IPS-18a (cell line): ENCODE data around the gene LCN10.
"Not testable (repeated sequence)": the region's sequence is repeated elsewhere in the genome, so short reads cannot be mapped to it uniquely, and the experiment has no call there.

Source experiments
- H3K27ac ChIP-seq: one replicate; pipeline ENCODE4 v1.5.1; 2013; ENCODE audit warnings: low read length
- H3K27me3 ChIP-seq: one replicate; pipeline ENCODE4 v1.6.1; 2013; ENCODE audit warnings: mild to moderate bottlenecking, low read length; ENCODE audit not compliant: control insufficient read depth, insufficient read depth
- H3K36me3 ChIP-seq: one replicate; pipeline ENCODE4 v1.6.1; 2013; ENCODE audit warnings: low read depth, low read length; ENCODE audit not compliant: control insufficient read depth
- H3K4me1 ChIP-seq: one replicate; pipeline ENCODE4 v1.6.1; 2013; ENCODE audit warnings: low read depth, low read length; ENCODE audit not compliant: control insufficient read depth
- H3K4me3 ChIP-seq: one replicate; pipeline ENCODE4 v1.5.1; 2013; ENCODE audit warnings: low read length
- H3K9ac ChIP-seq: one replicate; pipeline ENCODE4 v1.6.1; 2013; ENCODE audit warnings: mild to moderate bottlenecking, low read length, moderate library complexity
- H3K9me3 ChIP-seq: one replicate; pipeline ENCODE4 v1.6.1; 2013; ENCODE audit warnings: low read depth, low read length; ENCODE audit not compliant: control insufficient read depth

LCN10 gene

DNA sequence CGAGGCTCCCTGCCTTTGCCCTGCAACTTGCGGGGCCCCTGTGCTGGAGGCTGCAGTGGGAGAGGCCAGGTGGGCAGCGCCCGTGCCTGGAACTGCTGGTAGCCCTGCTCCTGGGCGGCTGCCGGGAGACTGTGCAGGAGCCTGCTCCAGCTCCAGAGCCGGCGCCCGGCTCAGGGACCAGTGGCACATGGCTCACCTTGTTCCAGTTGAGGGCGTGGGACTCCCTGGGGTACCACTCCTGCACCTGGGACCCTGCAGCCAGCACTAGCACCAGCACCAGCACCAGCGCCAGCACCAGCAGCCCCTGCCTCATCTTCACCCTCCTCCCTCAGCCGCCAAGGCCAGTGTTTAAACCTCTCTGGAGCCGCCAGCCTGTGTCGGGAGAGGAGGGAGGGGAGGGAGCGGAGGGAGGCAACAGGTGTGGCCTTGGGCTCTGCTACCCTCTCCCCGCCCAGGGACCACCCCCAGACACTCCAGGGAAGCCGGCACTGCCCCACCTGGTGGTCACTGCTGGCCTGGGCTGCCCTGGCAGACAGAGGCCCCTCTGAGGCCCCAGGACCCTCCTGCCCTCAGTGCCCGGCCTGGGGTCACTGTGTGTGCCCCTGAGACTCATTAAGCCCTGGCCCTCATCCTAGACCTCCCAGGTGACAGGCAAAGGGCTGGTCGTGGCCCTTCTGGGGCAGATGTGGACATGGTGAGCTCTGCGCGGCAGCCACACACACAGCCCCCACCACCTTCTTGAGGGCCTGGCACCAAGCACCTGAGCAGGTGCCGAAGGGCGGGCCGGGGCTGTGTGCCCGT, at the start of gene LCN10:
LCN10 (minus strand) TSS at position 350 of the 801 bp plus-strand sequence; CDS start at position 313, 37 bp downstream.
- H3K4me1 ChIP-seq = no peaks in the 10 kb centered on the region
- H3K9ac ChIP-seq = no peak within 1 kb of the TSS
- no peaks in the 10 kb centered on the region for H3K36me3 ChIP-seq
- H3K9me3 ChIP-seq = no peaks in the 10 kb centered on the region
- no peaks in the 10 kb centered on the region for H3K27me3 ChIP-seq
- H3K4me3 ChIP-seq = no peak within 1 kb of the TSS
- no peak within 1 kb of the TSS for H3K27ac ChIP-seq

- Histone ChIP-seq H3K4me1 (peaks cover 4% of the 10 kb centered on the region), H3K36me3 (no peaks in the 10 kb centered on the region), H3K27ac (no peak overlapping the region), H3K9ac (peak overlapping the region; percentile 57), H3K27me3 (no peaks in the 10 kb centered on the region), H3K9me3 (no peaks in the 10 kb centered on the region), H3K4me3 (peak overlapping the region; percentile 79)
Measured at GRCh38 chr9:136791516-136792276, 49.0 kb upstream of the LCN10 start.

GRCh38 chr9:136790640-136791515, 48.1 kb upstream of the LCN10 start, which contains the start of gene TMEM141:
TSS of gene TMEM141 (plus strand) at chr9:136791344. CDS start at chr9:136791371, 27 bp downstream.
- Histone ChIP-seq H3K4me1 (peaks cover 4% of the 10 kb centered on the region), H3K9me3 (no peaks in the 10 kb centered on the region), H3K36me3 (no peaks in the 10 kb centered on the region), H3K4me3 (peak within 1 kb of the TSS; percentile 79), H3K27ac (no peak within 1 kb of the TSS), H3K27me3 (no peaks in the 10 kb centered on the region), H3K9ac (peak within 1 kb of the TSS; percentile 57)

DNA sequence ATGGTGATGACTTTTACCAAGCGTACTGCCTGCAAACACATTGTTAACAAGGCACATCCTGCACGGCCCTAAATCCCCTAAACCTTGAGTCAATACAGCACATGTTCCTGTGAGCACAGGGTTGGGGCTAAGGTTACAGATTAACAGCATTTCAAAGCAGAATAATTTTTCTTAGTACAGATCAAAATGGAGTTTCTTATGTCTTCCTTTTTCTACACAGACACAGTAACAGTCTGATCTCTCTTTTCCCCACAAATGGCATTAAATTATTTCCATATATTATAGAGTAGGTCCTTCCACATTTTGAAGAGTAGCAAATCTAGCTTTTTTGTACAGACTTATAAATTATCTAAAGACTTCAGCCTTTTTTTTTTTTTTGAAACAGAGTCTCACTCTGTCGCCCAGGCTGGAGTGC, 46.8 kb upstream of the LCN10 start:
- H3K4me1 ChIP-seq = peaks cover 4% of the 10 kb centered on the region
- H3K9me3 ChIP-seq = no peaks in the 10 kb centered on the region
- H3K9ac ChIP-seq = no peak overlapping the region
- H3K27me3 ChIP-seq = no peaks in the 10 kb centered on the region
- no peaks in the 10 kb centered on the region for H3K36me3 ChIP-seq
- no peak overlapping the region for H3K27ac ChIP-seq
- no peak overlapping the region for H3K4me3 ChIP-seq

DNA sequence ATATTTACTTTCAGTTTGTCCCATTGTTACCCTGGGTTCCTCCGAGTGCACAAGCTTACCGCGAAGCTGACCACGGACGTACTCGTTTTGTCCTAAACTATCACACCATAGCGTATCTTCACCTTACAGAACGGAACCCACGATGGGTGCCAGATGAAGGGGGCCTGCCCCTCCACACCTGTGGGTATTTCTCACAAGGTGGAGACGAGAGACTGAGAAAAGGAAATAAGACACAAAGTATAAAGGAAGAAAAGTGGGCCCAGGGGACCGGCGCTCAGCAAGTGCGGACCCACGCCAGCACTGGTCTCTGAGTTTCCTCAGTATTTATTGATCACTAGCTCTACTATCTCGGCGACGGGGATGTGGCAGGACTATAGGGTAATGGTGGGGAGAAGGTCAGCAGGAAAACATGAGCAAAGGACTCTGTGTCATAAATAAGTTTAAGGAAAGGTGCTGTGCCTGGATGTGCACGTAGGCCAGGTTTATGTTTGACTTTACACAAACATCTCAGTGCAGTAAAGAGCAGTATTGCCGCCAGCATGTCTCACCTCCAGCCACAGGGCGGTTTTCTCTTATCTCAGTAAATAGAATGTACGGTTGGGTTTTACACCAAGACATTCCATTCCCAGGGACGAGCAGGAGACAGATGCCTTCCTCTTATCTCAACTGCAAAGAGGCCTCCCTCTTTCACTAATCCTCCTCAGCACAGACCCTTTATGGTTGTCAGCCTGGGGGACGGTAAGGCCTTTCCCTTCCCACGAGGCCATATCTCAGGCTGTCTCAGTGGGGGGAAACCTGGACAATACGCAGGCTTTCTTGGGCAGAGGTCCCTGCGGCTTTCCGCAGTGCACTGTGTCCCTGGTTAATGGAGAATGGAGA, 46.1 kb upstream of the LCN10 start:
- H3K27me3 ChIP-seq, H3K36me3 ChIP-seq, H3K9me3 ChIP-seq, H3K4me3 ChIP-seq, H3K9ac ChIP-seq, H3K4me1 ChIP-seq, H3K27ac ChIP-seq: not testable (repeated sequence)

DNA sequence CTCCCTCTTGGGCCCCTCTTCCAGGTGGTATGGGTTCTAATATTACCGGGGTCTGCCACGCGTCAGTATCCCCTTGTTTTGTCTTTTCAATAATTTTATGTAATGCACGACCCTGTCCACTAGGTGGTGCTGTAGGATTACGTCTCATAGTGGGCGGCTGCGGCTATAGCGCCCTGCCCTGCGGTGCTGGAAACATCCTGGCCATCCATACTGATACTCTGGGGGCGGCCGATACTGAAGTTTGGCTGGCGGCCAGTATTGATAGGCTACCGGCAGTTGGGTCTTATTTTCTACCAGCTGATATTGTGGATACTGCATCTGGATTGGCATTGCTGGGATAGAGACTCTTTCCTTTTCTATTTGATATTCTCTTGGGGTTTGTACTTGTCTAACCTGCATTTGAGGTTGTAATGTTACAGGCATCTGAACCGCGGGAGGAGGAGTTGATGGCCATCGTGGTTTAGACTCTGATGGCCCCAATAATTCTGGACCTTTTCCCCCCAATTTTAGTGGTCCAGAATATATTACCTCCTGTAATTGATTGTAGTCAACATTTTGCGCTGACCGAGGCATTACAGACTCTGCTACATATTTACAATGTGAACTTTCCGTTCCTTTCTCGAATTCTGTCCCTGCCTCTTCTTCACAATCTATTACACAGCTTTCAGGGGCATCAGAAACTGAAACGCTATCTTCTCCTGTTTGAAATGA, 45.1 kb upstream of the LCN10 start:
- H3K4me1 ChIP-seq = peaks cover 4% of the 10 kb centered on the region
- H3K27ac ChIP-seq = no peak overlapping the region
- no peaks in the 10 kb centered on the region for H3K9me3 ChIP-seq
- H3K4me3 ChIP-seq = no peak overlapping the region
- H3K36me3 ChIP-seq = no peaks in the 10 kb centered on the region
- no peaks in the 10 kb centered on the region for H3K27me3 ChIP-seq
- H3K9ac ChIP-seq = no peak overlapping the region

DNA sequence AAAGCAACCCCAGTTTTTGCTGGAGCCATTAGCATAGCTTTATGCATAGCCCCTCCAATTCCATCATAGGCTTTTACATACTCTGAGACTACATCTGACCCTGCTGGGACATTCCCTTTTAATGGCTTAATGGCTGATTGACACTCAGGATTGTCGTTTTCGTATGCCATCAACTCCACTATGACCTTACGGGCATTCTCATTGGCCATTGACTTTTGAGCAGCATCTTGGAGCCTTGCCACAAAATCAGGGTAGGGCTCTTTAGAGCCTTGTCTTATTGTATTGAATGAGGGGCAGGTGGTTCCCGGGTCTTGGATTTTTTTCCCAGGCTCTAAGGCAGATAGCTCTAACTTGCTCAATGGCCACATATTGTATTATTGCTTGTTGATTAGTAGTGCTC, 44.2 kb upstream of the LCN10 start:
- not testable (repeated sequence) for H3K27me3 ChIP-seq, H3K9ac ChIP-seq

GRCh38 chr9:136786451-136786850, 43.7 kb upstream of the LCN10 start:
- no peak overlapping the region for H3K27ac ChIP-seq
- H3K9ac ChIP-seq = no peak overlapping the region
- no peak overlapping the region for H3K4me3 ChIP-seq
- peaks cover 4% of the 10 kb centered on the region for H3K4me1 ChIP-seq
- no peaks in the 10 kb centered on the region for H3K36me3 ChIP-seq
- H3K9me3 ChIP-seq = no peaks in the 10 kb centered on the region
- H3K27me3 ChIP-seq = no peaks in the 10 kb centered on the region

More for the DNA sequence above, 44.2 kb upstream of the LCN10 start:
- H3K4me3 ChIP-seq, H3K27ac ChIP-seq, H3K4me1 ChIP-seq, H3K36me3 ChIP-seq, H3K9me3 ChIP-seq: not testable (repeated sequence)

- not testable (repeated sequence) for H3K9ac ChIP-seq, H3K9me3 ChIP-seq, H3K4me1 ChIP-seq, H3K27ac ChIP-seq, H3K27me3 ChIP-seq, H3K36me3 ChIP-seq, H3K4me3 ChIP-seq
Measured at GRCh38 chr9:136785565-136786355, 43.0 kb upstream of the LCN10 start.

GRCh38 chr9:136784997-136785361, 42.2 kb upstream of the LCN10 start:
- Histone ChIP-seq H3K27me3 (no peaks in the 10 kb centered on the region), H3K9ac (no peak overlapping the region)

More at GRCh38 chr9:136784997-136785361, 42.2 kb upstream of the LCN10 start:
- H3K36me3 ChIP-seq = no peaks in the 10 kb centered on the region
- no peak overlapping the region for H3K27ac ChIP-seq
- H3K4me3 ChIP-seq = no peak overlapping the region
- no peaks in the 10 kb centered on the region for H3K4me1 ChIP-seq
- H3K9me3 ChIP-seq = no peaks in the 10 kb centered on the region
